Thoracic aorta (tissue), 2 donors: ENCODE results near the gene WDR11. TPM values are rescaled to one million over a fixed set of nuclear protein-coding genes. Genes with fewer than 3 reads are reported as not detected.

Experiments
- ATAC-seq: fragments of 150-250 bp; one replicate; pipeline ENCODE4 v1.8.0; 2017; ENCODE audit warnings: low read depth; ENCODE audit not compliant: insufficient number of reproducible peaks, low FRiP score
- DNase-seq: peaks from one replicate; pipeline ENCODE4 v3.0.0-alpha.2; 2020; ENCODE audit warnings: low spot score
- H3K27ac ChIP-seq, 2 donors: fragments of 200-600 bp; sonication (generic); 1 replicate in 1 of 2; 2 replicates in 1 of 2; pipeline ENCODE4 v1.5.1; 2016; ENCODE audit warnings: mild to moderate bottlenecking in 2 of 2, moderate library complexity in 2 of 2
- H3K27me3 ChIP-seq: fragments of 200-600 bp; sonication (generic); replicated peaks from 2 replicates; pipeline ENCODE4 v1.6.0; 2016; ENCODE audit warnings: mild to moderate bottlenecking; ENCODE audit not compliant: insufficient read depth
- H3K36me3 ChIP-seq: fragments of 200-600 bp; sonication (generic); one replicate; pipeline ENCODE4 v1.5.1; 2016
- H3K4me1 ChIP-seq, 2 donors: fragments of 200-600 bp; sonication (generic); 1 replicate in 1 of 2; 2 replicates in 1 of 2; pipeline versions ENCODE4 v1.5.1 to v1.6.0; 2016; ENCODE audit warnings: low read depth in 2 of 2, mild to moderate bottlenecking in 1 of 2; ENCODE audit not compliant: control insufficient read depth in 1 of 2
- H3K4me3 ChIP-seq: fragments of 200-600 bp; sonication (generic); 2 replicates; pipeline ENCODE4 v1.5.1; 2016; ENCODE audit warnings: mild to moderate bottlenecking
- H3K9me3 ChIP-seq: fragments of 200-600 bp; sonication (generic); 2 replicates; pipeline ENCODE4 v1.5.1; 2016
- CTCF ChIP-seq: fragments of 200-600 bp; sonication (generic); IDR thresholded peaks from one replicate; pipeline ENCODE4 v1.5.1; 2019; ENCODE audit warnings: antibody characterized with exemption
- total RNA-seq, 2 donors: library from RNA; depleted of rRNA; stranded (reverse); fragments of >200 nt; gene quantifications; one replicate each; pipeline versions ENCODE4 v1.1.0 to v1.2.3, GENCODE V29; 2016

Gene WDR11
- total RNA-seq, 2 donors from 2014 or later = 51.3 to 95.8 TPM

GRCh38 chr10:120926611-120927010, 75.4 kb downstream of the WDR11 start:
- no peak overlapping the region for H3K4me3 ChIP-seq
- DNase-seq (no peak), ATAC-seq (no peak)
- TF ChIP-seq CTCF = no peak
- H3K9me3 ChIP-seq = no peaks in the 10 kb centered on the region
- no peaks in the 10 kb centered on the region for H3K27me3 ChIP-seq
- H3K27ac ChIP-seq = no peak overlapping the region
- no peaks in the 10 kb centered on the region for H3K4me1 ChIP-seq
- no peaks in the 10 kb centered on the region for H3K36me3 ChIP-seq

GRCh38 chr10:120927352-120927751, 76.2 kb downstream of the WDR11 start:
- no peaks in the 10 kb centered on the region for H3K27me3 ChIP-seq
- H3K4me1 ChIP-seq = no peaks in the 10 kb centered on the region
- no peak for TF ChIP-seq CTCF
- no peaks in the 10 kb centered on the region for H3K9me3 ChIP-seq
- ATAC-seq = no peak
- no peak overlapping the region for H3K27ac ChIP-seq
- DNase-seq = no peak
- H3K4me3 ChIP-seq = no peak overlapping the region
- no peaks in the 10 kb centered on the region for H3K36me3 ChIP-seq

GRCh38 chr10:120929166-120929565, 78.0 kb downstream of the WDR11 start:
- no peaks in the 10 kb centered on the region for H3K36me3 ChIP-seq

GRCh38 chr10:120931423-120931822, 80.3 kb downstream of the WDR11 start:
- ATAC-seq = no peak
- Histone ChIP-seq H3K9me3 (no peaks in the 10 kb centered on the region), H3K27ac (no peak overlapping the region), H3K4me3 (no peak overlapping the region), H3K4me1 (no peaks in the 10 kb centered on the region), H3K27me3 (no peaks in the 10 kb centered on the region), H3K36me3 (no peaks in the 10 kb centered on the region)
- no peak for TF ChIP-seq CTCF
- DNase-seq = no peak

More at GRCh38 chr10:120929166-120929565, 78.0 kb downstream of the WDR11 start:
- Histone ChIP-seq H3K27me3 (no peaks in the 10 kb centered on the region), H3K27ac (no peak overlapping the region), H3K4me3 (no peak overlapping the region), H3K9me3 (no peaks in the 10 kb centered on the region), H3K4me1 (no peaks in the 10 kb centered on the region)
- no peak for TF ChIP-seq CTCF
- no peak for DNase-seq
- ATAC-seq = no peak

GRCh38 chr10:120931999-120932398, 80.8 kb downstream of the WDR11 start:
- Histone ChIP-seq H3K36me3 (no peaks in the 10 kb centered on the region), H3K4me1 (no peaks in the 10 kb centered on the region), H3K27ac (no peak overlapping the region), H3K9me3 (no peaks in the 10 kb centered on the region), H3K4me3 (no peak overlapping the region), H3K27me3 (no peaks in the 10 kb centered on the region)
- TF ChIP-seq CTCF = no peak
- DNase-seq (no peak), ATAC-seq (no peak)
